ENCODE measurements around the gene ACIN1. TPM values are rescaled to one million over a fixed set of nuclear protein-coding genes. Genes with fewer than 3 reads are reported as not detected.

ACIN1 gene
- total RNA-seq, 1 experiment from 2014 or later, result 179 TPM

DNA sequence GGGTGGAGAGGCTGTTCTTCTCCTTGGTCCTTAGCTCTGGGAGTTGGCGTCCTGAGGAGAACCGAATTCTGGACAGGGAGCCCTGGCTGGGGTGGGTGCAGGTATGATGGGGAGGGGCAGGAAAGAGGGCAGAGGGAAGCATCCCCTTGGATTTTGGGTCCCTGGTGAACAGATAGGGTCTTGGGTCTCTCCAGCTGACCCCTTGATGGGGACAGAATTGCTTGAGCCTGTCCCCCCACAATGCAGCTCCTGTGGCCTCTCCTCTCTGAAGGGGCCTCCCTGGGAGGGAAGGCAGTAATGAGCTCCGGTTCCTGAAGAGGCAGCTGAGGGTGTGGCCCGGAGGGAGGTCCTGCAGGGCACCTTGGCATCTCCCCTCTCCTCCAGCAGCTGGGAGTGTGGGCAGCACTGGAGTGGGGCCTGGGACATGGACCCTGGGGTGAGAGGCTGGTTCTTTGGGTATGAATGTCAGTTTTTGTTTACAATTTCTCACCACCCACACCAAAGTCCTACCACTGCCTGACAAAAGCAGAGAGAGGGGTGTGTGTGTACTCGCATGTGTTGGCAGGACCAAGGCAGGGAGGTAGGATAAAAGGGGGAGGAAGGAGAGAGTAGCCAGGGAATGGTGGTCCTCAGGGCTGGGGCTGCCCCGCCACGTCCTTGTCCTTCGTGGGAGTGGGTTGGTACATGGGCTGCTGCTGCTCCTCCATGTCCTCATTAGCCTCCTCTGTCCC, 31.8 kb upstream of the ACIN1 start:
- TF ChIP-seq TCF7L2 (IDR thresholded peaks at IDR 0.05; ENCODE audit: borderline replicate concordance, extremely low read depth, insufficient read depth, insufficient read length), result no peak
- TF ChIP-seq JUND (IDR thresholded peaks at IDR 0.05), result no peak
- no peak for TF ChIP-seq FOSL1 (IDR thresholded peaks at IDR 0.05; ENCODE audit: low read depth)
- TF ChIP-seq, protein P1, sequence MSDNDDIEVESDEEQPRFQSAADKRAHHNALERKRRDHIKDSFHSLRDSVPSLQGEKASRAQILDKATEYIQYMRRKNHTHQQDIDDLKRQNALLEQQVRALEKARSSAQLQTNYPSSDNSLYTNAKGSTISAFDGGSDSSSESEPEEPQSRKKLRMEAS (IDR thresholded peaks at IDR 0.05), result no peak
- no peak for TF ChIP-seq POLR2AphosphoS5 (IDR thresholded peaks at IDR 0.05; ENCODE audit: low read depth, low read length)
- TF ChIP-seq SRF (IDR thresholded peaks at IDR 0.05; ENCODE audit: low read depth), result no peak
- no peak for TF ChIP-seq RAD21 (IDR thresholded peaks at IDR 0.05; ENCODE audit: low read depth)
- TF ChIP-seq, protein P2, sequence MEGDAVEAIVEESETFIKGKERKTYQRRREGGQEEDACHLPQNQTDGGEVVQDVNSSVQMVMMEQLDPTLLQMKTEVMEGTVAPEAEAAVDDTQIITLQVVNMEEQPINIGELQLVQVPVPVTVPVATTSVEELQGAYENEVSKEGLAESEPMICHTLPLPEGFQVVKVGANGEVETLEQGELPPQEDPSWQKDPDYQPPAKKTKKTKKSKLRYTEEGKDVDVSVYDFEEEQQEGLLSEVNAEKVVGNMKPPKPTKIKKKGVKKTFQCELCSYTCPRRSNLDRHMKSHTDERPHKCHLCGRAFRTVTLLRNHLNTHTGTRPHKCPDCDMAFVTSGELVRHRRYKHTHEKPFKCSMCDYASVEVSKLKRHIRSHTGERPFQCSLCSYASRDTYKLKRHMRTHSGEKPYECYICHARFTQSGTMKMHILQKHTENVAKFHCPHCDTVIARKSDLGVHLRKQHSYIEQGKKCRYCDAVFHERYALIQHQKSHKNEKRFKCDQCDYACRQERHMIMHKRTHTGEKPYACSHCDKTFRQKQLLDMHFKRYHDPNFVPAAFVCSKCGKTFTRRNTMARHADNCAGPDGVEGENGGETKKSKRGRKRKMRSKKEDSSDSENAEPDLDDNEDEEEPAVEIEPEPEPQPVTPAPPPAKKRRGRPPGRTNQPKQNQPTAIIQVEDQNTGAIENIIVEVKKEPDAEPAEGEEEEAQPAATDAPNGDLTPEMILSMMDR (IDR thresholded peaks at IDR 0.05 in 2 of 3, conservative IDR thresholded peaks at IDR 0.05 in 1 of 3; ENCODE audit: borderline replicate concordance in 1 of 3, insufficient read depth in 1 of 3, low read depth in 2 of 3, low read length in 2 of 3), result no peak
- TF ChIP-seq, protein P3, sequence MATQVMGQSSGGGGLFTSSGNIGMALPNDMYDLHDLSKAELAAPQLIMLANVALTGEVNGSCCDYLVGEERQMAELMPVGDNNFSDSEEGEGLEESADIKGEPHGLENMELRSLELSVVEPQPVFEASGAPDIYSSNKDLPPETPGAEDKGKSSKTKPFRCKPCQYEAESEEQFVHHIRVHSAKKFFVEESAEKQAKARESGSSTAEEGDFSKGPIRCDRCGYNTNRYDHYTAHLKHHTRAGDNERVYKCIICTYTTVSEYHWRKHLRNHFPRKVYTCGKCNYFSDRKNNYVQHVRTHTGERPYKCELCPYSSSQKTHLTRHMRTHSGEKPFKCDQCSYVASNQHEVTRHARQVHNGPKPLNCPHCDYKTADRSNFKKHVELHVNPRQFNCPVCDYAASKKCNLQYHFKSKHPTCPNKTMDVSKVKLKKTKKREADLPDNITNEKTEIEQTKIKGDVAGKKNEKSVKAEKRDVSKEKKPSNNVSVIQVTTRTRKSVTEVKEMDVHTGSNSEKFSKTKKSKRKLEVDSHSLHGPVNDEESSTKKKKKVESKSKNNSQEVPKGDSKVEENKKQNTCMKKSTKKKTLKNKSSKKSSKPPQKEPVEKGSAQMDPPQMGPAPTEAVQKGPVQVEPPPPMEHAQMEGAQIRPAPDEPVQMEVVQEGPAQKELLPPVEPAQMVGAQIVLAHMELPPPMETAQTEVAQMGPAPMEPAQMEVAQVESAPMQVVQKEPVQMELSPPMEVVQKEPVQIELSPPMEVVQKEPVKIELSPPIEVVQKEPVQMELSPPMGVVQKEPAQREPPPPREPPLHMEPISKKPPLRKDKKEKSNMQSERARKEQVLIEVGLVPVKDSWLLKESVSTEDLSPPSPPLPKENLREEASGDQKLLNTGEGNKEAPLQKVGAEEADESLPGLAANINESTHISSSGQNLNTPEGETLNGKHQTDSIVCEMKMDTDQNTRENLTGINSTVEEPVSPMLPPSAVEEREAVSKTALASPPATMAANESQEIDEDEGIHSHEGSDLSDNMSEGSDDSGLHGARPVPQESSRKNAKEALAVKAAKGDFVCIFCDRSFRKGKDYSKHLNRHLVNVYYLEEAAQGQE (IDR thresholded peaks at IDR 0.05; ENCODE audit: low read depth), result no peak
- TF ChIP-seq CEBPB (IDR thresholded peaks at IDR 0.05; ENCODE audit: low read depth), result no peak
- no peak for TF ChIP-seq POLR2A (IDR thresholded peaks at IDR 0.05; ENCODE audit: borderline replicate concordance, extremely low read depth, insufficient read depth, insufficient read length)
- no peak for TF ChIP-seq ZNF274 (IDR thresholded peaks at IDR 0.05; ENCODE audit: low read depth, low read length)
- no peak for TF ChIP-seq SP1 (IDR thresholded peaks at IDR 0.05; ENCODE audit: low read depth)
- intact Hi-C loops (cut with micrococcal nuclease), result no loop called here
- ATAC-seq, result no peak
- CTCF ChIA-PET, result no interaction called here
- Histone ChIP-seq H3K9me2 (ENCODE audit: insufficient read depth) (no peaks in the 10 kb centered on the region), H4K20me1 (ENCODE audit: insufficient read depth) (no peaks in the 10 kb centered on the region), H3K27ac (ENCODE audit: low read depth, low read length) (no peak overlapping the region), H3K79me2 (ENCODE audit: insufficient read depth, low read length) (no peaks in the 10 kb centered on the region), H3K36me3 (ENCODE audit: control insufficient read depth in 1 of 2, insufficient read depth in 2 of 2, low read length in 2 of 2) (no peaks in the 10 kb centered on the region), H3K27me3 (ENCODE audit: insufficient read depth, low read length) (no peaks in the 10 kb centered on the region), H2AFZ (ENCODE audit: low read depth, low read length, poor library complexity, severe bottlenecking) (no peak overlapping the region), H3K9ac (ENCODE audit: low read length) (no peak overlapping the region), H3K4me3 (replicated peaks in 1 of 2; ENCODE audit: low read depth in 1 of 2, low read length in 2 of 2) (no peak overlapping the region), H3K9me3 (ENCODE audit: control insufficient read depth in 1 of 2, insufficient read depth in 1 of 2, low read depth in 1 of 2, low read length in 2 of 2) (no peaks in the 10 kb centered on the region), H3K4me2 (ENCODE audit: low read length) (no peak overlapping the region), H3K4me1 (ENCODE audit: control insufficient read depth in 1 of 2, insufficient read depth in 2 of 2, low read length in 2 of 2) (no peaks in the 10 kb centered on the region)
- POLR2A ChIA-PET, result interaction anchor here (0.6 kb wide), 1 partner anchor 244 kb away, joined by 3 read pairs; no protein-coding TSS in a partner anchor
- BruUV-seq (replicated peaks), result no TSS peak
- DNase-seq (ENCODE audit: low read depth, low spot score), result no peak
- RAD21 ChIA-PET (ENCODE audit: low non-redundant PET in 1 of 2, low total read pairs in 2 of 2, uncharacterized antibody in 2 of 2, unreplicated experiment in 2 of 2), result no interaction called here

Measured in HCT116 (cell line).